OCI-LY7 (cell line): Measurements from ENCODE around the gene ZFHX3.

Experiments used
- EZH2phosphoT487 ChIP-seq: fragments of 200-600 bp; sonication (generic); IDR thresholded peaks from 2 replicates; pipeline ENCODE4 v1.6.1; 2018; ENCODE audit warnings: low read depth, borderline replicate concordance, mild to moderate bottlenecking, mixed run types, antibody characterized with exemption, low read length, moderate library complexity, mixed read lengths
- TF ChIP-seq, protein P1 (sequence below): fragments of 200-600 bp; sonication (generic); conservative IDR thresholded peaks from 2 replicates; pipeline ENCODE4 v1.5.1; 2014; ENCODE audit warnings: mild to moderate bottlenecking, antibody characterized with exemption, low read length, moderate library complexity, mixed read lengths

DNA sequence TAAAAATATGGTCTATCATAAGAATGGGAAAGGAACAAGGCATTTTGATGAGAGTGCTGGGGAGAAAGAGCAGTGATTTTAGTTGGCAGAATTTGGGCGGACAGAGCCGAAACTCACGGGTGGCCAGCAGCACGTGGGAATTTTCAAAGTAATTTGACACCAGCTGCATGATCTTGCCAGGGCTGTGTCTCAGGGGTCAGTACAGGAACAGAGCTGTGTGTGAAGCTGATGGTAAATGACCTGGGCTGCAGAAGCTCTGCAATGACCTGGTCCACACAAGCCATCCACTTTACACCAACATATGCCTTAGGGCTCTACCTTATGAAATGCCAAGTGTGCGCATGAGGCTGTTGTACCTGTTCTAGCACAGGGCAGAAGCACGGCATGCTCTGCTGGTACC lies 112.0 kb downstream of the ZFHX3 start:
- TF ChIP-seq EZH2phosphoT487: no peak
- TF ChIP-seq, protein P1, sequence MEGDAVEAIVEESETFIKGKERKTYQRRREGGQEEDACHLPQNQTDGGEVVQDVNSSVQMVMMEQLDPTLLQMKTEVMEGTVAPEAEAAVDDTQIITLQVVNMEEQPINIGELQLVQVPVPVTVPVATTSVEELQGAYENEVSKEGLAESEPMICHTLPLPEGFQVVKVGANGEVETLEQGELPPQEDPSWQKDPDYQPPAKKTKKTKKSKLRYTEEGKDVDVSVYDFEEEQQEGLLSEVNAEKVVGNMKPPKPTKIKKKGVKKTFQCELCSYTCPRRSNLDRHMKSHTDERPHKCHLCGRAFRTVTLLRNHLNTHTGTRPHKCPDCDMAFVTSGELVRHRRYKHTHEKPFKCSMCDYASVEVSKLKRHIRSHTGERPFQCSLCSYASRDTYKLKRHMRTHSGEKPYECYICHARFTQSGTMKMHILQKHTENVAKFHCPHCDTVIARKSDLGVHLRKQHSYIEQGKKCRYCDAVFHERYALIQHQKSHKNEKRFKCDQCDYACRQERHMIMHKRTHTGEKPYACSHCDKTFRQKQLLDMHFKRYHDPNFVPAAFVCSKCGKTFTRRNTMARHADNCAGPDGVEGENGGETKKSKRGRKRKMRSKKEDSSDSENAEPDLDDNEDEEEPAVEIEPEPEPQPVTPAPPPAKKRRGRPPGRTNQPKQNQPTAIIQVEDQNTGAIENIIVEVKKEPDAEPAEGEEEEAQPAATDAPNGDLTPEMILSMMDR: no peak
